HCT116 (cell line): Measurements from ENCODE around the gene TRPC6.

ENCODE experiments used
- ATF3 ChIP-seq: IDR thresholded peaks from 2 replicates; pipeline ENCODE4 v1.6.1; 2012
- CEBPB ChIP-seq: IDR thresholded peaks from 2 replicates; pipeline ENCODE4 v1.6.1; 2012; ENCODE audit warnings: low read depth
- CTCF ChIP-seq, 3 experiments: fragments of 200-600 bp in 1 of 3; sonication (generic) in 1 of 3; IDR thresholded peaks in 2 of 3; conservative IDR thresholded peaks in 1 of 3; 2 replicates each; pipeline ENCODE4 v1.5.1; 2012 to 2017; ENCODE audit warnings: low read depth in 2 of 3, low read length in 2 of 3, antibody characterized with exemption in 1 of 3, borderline replicate concordance in 1 of 3, control low read depth in 1 of 3, mild to moderate bottlenecking in 1 of 3, mixed read lengths in 1 of 3, mixed run types in 1 of 3, moderate library complexity in 1 of 3; ENCODE audit not compliant: insufficient read depth in 1 of 3
- ELF1 ChIP-seq: IDR thresholded peaks from 2 replicates; pipeline ENCODE4 v1.6.1; 2012; ENCODE audit warnings: low read depth, borderline replicate concordance
- EZH2 ChIP-seq: fragments of 200-600 bp; sonication (generic); IDR thresholded peaks from 2 replicates; pipeline ENCODE4 v1.6.1; 2017; ENCODE audit warnings: antibody characterized with exemption, mixed run types
- EZH2phosphoT487 ChIP-seq: fragments of 200-600 bp; IDR thresholded peaks from 2 replicates; pipeline ENCODE4 v1.6.1; 2018; ENCODE audit warnings: antibody characterized with exemption, borderline replicate concordance
- MAX ChIP-seq: IDR thresholded peaks from 2 replicates; pipeline ENCODE4 v1.6.1; 2012
- POLR2A ChIP-seq: IDR thresholded peaks from 2 replicates; pipeline ENCODE4 v1.7.0; 2011; ENCODE audit warnings: borderline replicate concordance; ENCODE audit not compliant: insufficient read depth, insufficient read length; ENCODE audit errors: extremely low read depth
- POLR2AphosphoS5 ChIP-seq: IDR thresholded peaks from 2 replicates; pipeline ENCODE4 v1.6.1; 2011; ENCODE audit warnings: mild to moderate bottlenecking, low read depth, low read length, moderate library complexity
- REST ChIP-seq: IDR thresholded peaks from 2 replicates; pipeline ENCODE4 v1.6.1; 2012; ENCODE audit warnings: low read depth
- SP1 ChIP-seq: IDR thresholded peaks from 2 replicates; pipeline ENCODE4 v1.6.1; 2012; ENCODE audit warnings: low read depth
- YY1 ChIP-seq: IDR thresholded peaks from 2 replicates; pipeline ENCODE4 v1.6.1; 2011; ENCODE audit warnings: low read length, low read depth, moderate library complexity, mild to moderate bottlenecking; ENCODE audit not compliant: insufficient replicate concordance; ENCODE audit errors: extremely low read depth
- ZNF274 ChIP-seq: fragments of 200-500 bp; sonication (Bioruptor generic); IDR thresholded peaks from 2 replicates; pipeline ENCODE4 v1.6.1; 2014; ENCODE audit warnings: mild to moderate bottlenecking, low read depth, low read length, inconsistent platforms

DNA sequence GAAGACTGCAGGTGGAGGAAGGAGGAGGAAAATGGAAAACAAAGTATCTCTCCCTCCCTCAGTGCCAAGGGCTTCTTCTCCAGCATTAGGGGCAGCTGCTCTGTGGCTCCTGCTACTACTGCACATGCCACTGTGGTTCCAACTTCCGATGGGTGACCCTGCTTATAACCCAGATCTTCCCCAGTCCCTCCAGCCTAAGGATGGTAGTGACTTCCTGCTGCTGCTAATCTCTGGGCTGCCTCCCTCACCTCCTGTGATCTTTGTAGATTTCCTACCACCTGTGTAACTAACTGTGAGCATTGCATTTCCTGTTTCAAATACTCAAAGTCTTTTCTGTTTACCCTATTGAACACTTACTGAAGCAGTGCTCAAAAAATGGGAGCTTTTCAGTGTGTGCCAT, 28.7 kb upstream of the TRPC6 start:
- TF ChIP-seq POLR2AphosphoS5: no peak
- no peak for TF ChIP-seq CTCF (IDR thresholded peaks at IDR 0.05 in 2 of 3, conservative IDR thresholded peaks at IDR 0.05 in 1 of 3; ENCODE audit: borderline replicate concordance in 1 of 3, insufficient read depth in 1 of 3, low read depth in 2 of 3, low read length in 2 of 3)
- no peak for TF ChIP-seq EZH2
- TF ChIP-seq POLR2A: no peak
- TF ChIP-seq MAX: no peak
- TF ChIP-seq ATF3: no peak
- no peak for TF ChIP-seq EZH2phosphoT487
- TF ChIP-seq YY1: no peak
- no peak for TF ChIP-seq ELF1
- no peak for TF ChIP-seq ZNF274
- no peak for TF ChIP-seq SP1
- no peak for TF ChIP-seq CEBPB
- TF ChIP-seq REST: no peak
